H1 (cell line): ENCODE measurements around the gene RAB14. TPM values are rescaled to one million over a fixed set of nuclear protein-coding genes. Genes with fewer than 3 reads are reported as not detected.

Source experiments
- CTCF ChIA-PET: fragments of 300-600 bp; sonication (Branson Sonifier 250); formaldehyde crosslinking; loops from one replicate; lab custom pipeline; 2021; ENCODE audit not compliant: partially characterized antibody; lab: Charles Lee
- POLR2A ChIA-PET: fragments of 300-600 bp; sonication (Branson Sonifier 250); formaldehyde crosslinking; loops from one replicate; lab custom pipeline; 2021; ENCODE audit warnings: inconsistent platforms; ENCODE audit not compliant: partially characterized antibody; lab: Charles Lee
- DNase-seq, 2 experiments: peaks; one replicate each; pipeline versions ENCODE4 v3.0.0 to v3.0.0-alpha.2; 2010 to 2022; ENCODE audit warnings: low spot score in 2 of 2, low read depth in 1 of 2, mixed read lengths in 1 of 2
- FAIRE-seq: peaks from 2 replicates; lab custom pipeline; 2011; peaks lifted over from hg19 to GRCh38; lab: Jason Lieb, UNC
- H2AFZ ChIP-seq: 2 replicates; pipeline ENCODE4 v1.8.1; 2012; ENCODE audit warnings: low read length, inconsistent platforms
- H2AK5ac ChIP-seq: 2 replicates; pipeline ENCODE4 v1.6.1; 2013; ENCODE audit warnings: low read depth, low read length
- H2BK120ac ChIP-seq: replicated peaks from 2 replicates; pipeline ENCODE3; 2013; ENCODE audit warnings: low read depth, low read length, inconsistent platforms
- H2BK12ac ChIP-seq: 2 replicates; pipeline ENCODE4 v1.6.1; 2013; ENCODE audit warnings: low read depth, low read length
- H2BK15ac ChIP-seq: 2 replicates; pipeline ENCODE4 v1.6.1; 2013; ENCODE audit warnings: low read length
- H2BK20ac ChIP-seq: 2 replicates; pipeline ENCODE4 v1.6.1; 2013; ENCODE audit warnings: low read length
- H2BK5ac ChIP-seq: 2 replicates; pipeline ENCODE4 v1.6.1; 2013; ENCODE audit warnings: low read depth, low read length
- H3K14ac ChIP-seq: 2 replicates; pipeline ENCODE4 v1.6.1; 2013; ENCODE audit warnings: inconsistent platforms; ENCODE audit not compliant: insufficient read length
- H3K18ac ChIP-seq: 2 replicates; pipeline ENCODE4 v1.6.1; 2013; ENCODE audit warnings: low read length; ENCODE audit errors: extremely low read depth
- H3K23ac ChIP-seq: 2 replicates; pipeline ENCODE4 v1.6.1; 2013; ENCODE audit warnings: inconsistent platforms; ENCODE audit not compliant: insufficient read length
- H3K23me2 ChIP-seq: 2 replicates; pipeline ENCODE4 v1.6.1; 2013; ENCODE audit warnings: low read depth, low read length
- H3K27ac ChIP-seq: 2 replicates; pipeline ENCODE4 v1.6.1; 2011; ENCODE audit warnings: low read depth, low read length, inconsistent platforms
- H3K27me3 ChIP-seq, 4 experiments: replicated peaks in 1 of 4; 1 replicate in 1 of 4; 2 replicates in 3 of 4; pipeline versions ENCODE4 v1.6.1 to v1.8.1; 2011 to 2013; ENCODE audit warnings: low read length in 3 of 4, mild to moderate bottlenecking in 3 of 4, inconsistent platforms in 2 of 4, mixed read lengths in 2 of 4, moderate library complexity in 1 of 4; ENCODE audit not compliant: control insufficient read depth in 3 of 4, insufficient read depth in 3 of 4; ENCODE audit errors: extremely low read depth in 1 of 4
- H3K36me3 ChIP-seq, 4 experiments: 2 replicates each; pipeline versions ENCODE4 v1.6.1 to v1.8.1; 2011 to 2013; ENCODE audit warnings: mild to moderate bottlenecking in 4 of 4, low read length in 3 of 4, moderate library complexity in 2 of 4, control low read depth in 1 of 4, inconsistent platforms in 1 of 4; ENCODE audit not compliant: insufficient read depth in 4 of 4, control insufficient read depth in 2 of 4
- H3K4ac ChIP-seq: replicated peaks from 2 replicates; pipeline ENCODE3; 2013; ENCODE audit warnings: low read length, low read depth, mixed read lengths, inconsistent platforms; ENCODE audit not compliant: insufficient read length
- H3K4me1 ChIP-seq, 4 experiments: replicated peaks in 1 of 4; 1 replicate in 1 of 4; 2 replicates in 3 of 4; pipeline versions ENCODE4 v1.6.1 to v1.8.1; 2011 to 2013; ENCODE audit warnings: low read length in 3 of 4, inconsistent platforms in 2 of 4, mixed read lengths in 1 of 4; ENCODE audit not compliant: insufficient read depth in 4 of 4, control insufficient read depth in 3 of 4
- H3K4me2 ChIP-seq, 2 experiments: 2 replicates each; pipeline versions ENCODE4 v1.6.1 to v1.8.1; 2011 to 2013; ENCODE audit warnings: low read depth in 2 of 2, low read length in 2 of 2, control low read depth in 1 of 2, inconsistent platforms in 1 of 2, mild to moderate bottlenecking in 1 of 2; ENCODE audit not compliant: insufficient read depth in 1 of 2
- H3K4me3 ChIP-seq, 4 experiments: fragments of 200-600, 300-600 bp in 1 of 4; sonication (generic), shearing (Covaris generic), sonication (Bioruptor Twin) in 1 of 4; 2 replicates each; pipeline versions ENCODE4 v1.5.1 to v1.8.1; 2011 to 2016; ENCODE audit warnings: low read length in 4 of 4, low read depth in 3 of 4, control low read depth in 2 of 4, inconsistent platforms in 2 of 4, mild to moderate bottlenecking in 2 of 4, mixed read lengths in 1 of 4, moderate library complexity in 1 of 4; ENCODE audit not compliant: insufficient read depth in 2 of 4; ENCODE audit errors: extremely low read depth in 1 of 4
- H3K56ac ChIP-seq: replicated peaks from 2 replicates; pipeline ENCODE3; 2013; ENCODE audit warnings: low read depth, mild to moderate bottlenecking, mixed read lengths, low read length, inconsistent platforms; ENCODE audit not compliant: insufficient read length
- H3K79me1 ChIP-seq: 2 replicates; pipeline ENCODE4 v1.6.1; 2013; ENCODE audit warnings: low read depth, low read length, control low read depth
- H3K79me2 ChIP-seq, 2 experiments: 2 replicates each; pipeline versions ENCODE4 v1.6.1 to v1.8.1; 2012 to 2013; ENCODE audit warnings: low read length in 2 of 2, mild to moderate bottlenecking in 2 of 2, inconsistent platforms in 1 of 2; ENCODE audit not compliant: insufficient read depth in 2 of 2, control insufficient read depth in 1 of 2
- H3K9ac ChIP-seq, 4 experiments: replicated peaks in 1 of 4; 1 replicate in 1 of 4; 2 replicates in 3 of 4; pipeline versions ENCODE4 v1.6.1 to v1.8.1; 2011 to 2013; ENCODE audit warnings: low read depth in 3 of 4, low read length in 3 of 4, control low read depth in 2 of 4, mild to moderate bottlenecking in 2 of 4, moderate library complexity in 2 of 4, inconsistent platforms in 1 of 4; ENCODE audit errors: extremely low read depth in 1 of 4
- H3K9me3 ChIP-seq, 2 experiments: 2 replicates each; pipeline versions ENCODE4 v1.6.1 to v1.8.1; 2012 to 2013; ENCODE audit warnings: mild to moderate bottlenecking in 2 of 2, moderate library complexity in 2 of 2, control low read depth in 1 of 2, inconsistent platforms in 1 of 2, low read depth in 1 of 2, low read length in 1 of 2, mixed read lengths in 1 of 2; ENCODE audit not compliant: insufficient read depth in 2 of 2
- H4K20me1 ChIP-seq, 2 experiments: replicated peaks in 1 of 2; 2 replicates each; pipeline versions ENCODE3 to v1.8.1; 2011 to 2013; ENCODE audit warnings: inconsistent platforms in 2 of 2, low read length in 2 of 2, mild to moderate bottlenecking in 1 of 2; ENCODE audit not compliant: insufficient read depth in 2 of 2, control insufficient read depth in 1 of 2
- H4K5ac ChIP-seq: 2 replicates; pipeline ENCODE4 v1.6.1; 2013; ENCODE audit warnings: low read length, low read depth, mixed read lengths, inconsistent platforms; ENCODE audit not compliant: insufficient read length
- H4K8ac ChIP-seq: 2 replicates; pipeline ENCODE4 v1.8.0; 2013; ENCODE audit warnings: mild to moderate bottlenecking, moderate library complexity, low read length, inconsistent platforms; ENCODE audit not compliant: insufficient read depth; ENCODE audit errors: extremely low read depth
- H4K91ac ChIP-seq: replicated peaks from 2 replicates; pipeline ENCODE3; 2013; ENCODE audit warnings: low read length, mixed read lengths, inconsistent platforms; ENCODE audit not compliant: insufficient read length
- ASH2L ChIP-seq: fragments of 200-600, 300-600 bp; sonication (generic); IDR thresholded peaks from one replicate; pipeline ENCODE4 v1.7.1; 2017; ENCODE audit warnings: low read length
- BCL11A ChIP-seq, 2 experiments: IDR thresholded peaks; one replicate each; pipeline ENCODE4 v1.6.1; 2011; ENCODE audit warnings: low read depth in 2 of 2, low read length in 2 of 2, mild to moderate bottlenecking in 2 of 2
- CEBPB ChIP-seq: IDR thresholded peaks from 2 replicates; pipeline ENCODE4 v1.6.1; 2012; ENCODE audit warnings: low read depth, low read length
- CHD2 ChIP-seq: IDR thresholded peaks from 2 replicates; pipeline ENCODE4 v1.6.1; 2012; ENCODE audit warnings: low read length, improper control_type of control experiment
- CTBP2 ChIP-seq: IDR thresholded peaks from 2 replicates; pipeline ENCODE4 v1.7.0; 2011; ENCODE audit warnings: borderline replicate concordance, mild to moderate bottlenecking, moderate library complexity, mixed read lengths, low read length; ENCODE audit not compliant: insufficient read depth, insufficient read length
- E2F6 ChIP-seq: IDR thresholded peaks from 2 replicates; pipeline ENCODE4 v1.6.1; 2012; ENCODE audit warnings: inconsistent platforms
- MAFK ChIP-seq: IDR thresholded peaks from 2 replicates; pipeline ENCODE4 v1.6.1; 2012; ENCODE audit warnings: low read depth, mild to moderate bottlenecking, improper control_type of control experiment, low read length
- MAX ChIP-seq: IDR thresholded peaks from 2 replicates; pipeline ENCODE4 v1.6.1; 2012; ENCODE audit warnings: inconsistent platforms
- POU5F1 ChIP-seq: IDR thresholded peaks from 2 replicates; pipeline ENCODE4 v1.6.1; 2011; ENCODE audit warnings: low read depth, mild to moderate bottlenecking, low read length, moderate library complexity
- SIN3A ChIP-seq, 2 experiments: IDR thresholded peaks in 1 of 2; conservative IDR thresholded peaks in 1 of 2; 2 replicates each; pipeline ENCODE4 v1.6.1; 2011 to 2012; ENCODE audit warnings: low read length in 2 of 2, improper control_type of control experiment in 1 of 2, low read depth in 1 of 2, mild to moderate bottlenecking in 1 of 2
- SIRT6 ChIP-seq: IDR thresholded peaks from one replicate; pipeline ENCODE4 v1.7.1; 2012; ENCODE audit warnings: low read length, inconsistent platforms
- SP2 ChIP-seq: IDR thresholded peaks from 2 replicates; pipeline ENCODE4 v1.6.1; 2012; ENCODE audit warnings: mild to moderate bottlenecking, low read length, inconsistent platforms
- TBP ChIP-seq: IDR thresholded peaks from 2 replicates; pipeline ENCODE4 v1.6.1; 2011; ENCODE audit warnings: low read depth, low read length, improper control_type of control experiment
- YY1 ChIP-seq: IDR thresholded peaks from 2 replicates; pipeline ENCODE4 v1.6.1; 2011; ENCODE audit warnings: low read depth, mild to moderate bottlenecking, low read length
- WGBS, 2 experiments: shearing (Covaris generic) in 1 of 2; methylation state at CpG; one replicate each; pipeline versions ENCODE4 v1.1.6 to v1.1.7; 2013 to 2015; ENCODE audit warnings: low lambda C conversion rate in 2 of 2, mixed read lengths in 2 of 2, inconsistent platforms in 1 of 2, low coverage in 1 of 2, missing lambda C conversion rate in 1 of 2; ENCODE audit not compliant: insufficient replicate concordance in 2 of 2, insufficient coverage in 1 of 2, insufficient read length in 1 of 2; ENCODE audit errors: extremely low coverage in 1 of 2, missing lambda C conversion rate in 1 of 2; 5-methylcytosine and 5-hydroxymethylcytosine counted together
- polyA plus RNA-seq, 7 experiments: library from polyadenylated mRNA; depleted of rRNA in 3 of 7; stranded (reverse) in 5 of 7; unstranded in 2 of 7; fragments of >200 nt in 5 of 7; fragments of 200-250 nt in 2 of 7; gene quantifications; 1 replicate in 5 of 7; 2 replicates in 1 of 7; 4 replicates in 1 of 7; pipeline versions ENCODE4 v1.2.1 to v1.2.3, GENCODE V29; 2011 to 2013; ENCODE audit warnings: missing spikeins in 2 of 7, mixed read lengths in 2 of 7
- total RNA-seq: library from RNA; stranded (reverse); fragmentation: NEBNext Ultra II Directional; extraction: Animal tissue kit (Norgen Biotek cat#: 25700); gene quantifications from 2 replicates; pipeline ENCODE4 v1.2.1, GENCODE V29; 2021

RAB14 gene
- total and polyA plus RNA-seq, 2 of the 8 experiments (the other 6 are each of a cell fraction or from before 2014, with no cell fraction given) = 9.1 to 44.8 TPM

GRCh38 chr9:121219530-121219929 lies 17.9 kb upstream of the RAB14 start:
- ChIA-PET POLR2A (no interaction called here), CTCF (interaction anchor here (0.9 to 1.1 kb wide), 2 partner anchors 59 to 180 kb away, joined by 3 to 4 read pairs; no protein-coding TSS in a partner anchor)
- Histone ChIP-seq H3K4ac (no peak overlapping the region), H2BK5ac (no peak overlapping the region), H3K56ac (no peak overlapping the region), H4K5ac (no peak overlapping the region), H3K23ac (no peak overlapping the region), H3K4me1 (peaks cover 12 to 24% (median 19%) of the 10 kb centered on the region in 4 experiments), H4K8ac (no peak overlapping the region), H3K27me3 (no peaks in the 10 kb centered on the region; a peak in 2 of 7 replicates), H3K36me3 (no peaks in the 10 kb centered on the region), H3K27ac (no peak overlapping the region), H2AK5ac (no peak overlapping the region; the same call in 1 of the 2 replicates), H3K79me1 (no peaks in the 10 kb centered on the region), H4K20me1 (no peaks in the 10 kb centered on the region), H2AFZ (no peak overlapping the region), H3K4me3 (no peak overlapping the region), H3K4me2 (no peak overlapping the region; a peak in 1 of 4 replicates), H2BK120ac (peak overlapping the region; percentile 39), H3K79me2 (no peaks in the 10 kb centered on the region), H3K14ac (no peak overlapping the region), H2BK20ac (peak overlapping the region; percentile 93; the same call in 1 of the 2 replicates), H4K91ac (peak overlapping the region; percentile 25), H3K18ac (no peak overlapping the region), H2BK12ac (peak overlapping the region; percentile 39; the same call in 1 of the 2 replicates), H3K9ac (no peak overlapping the region; a peak in 1 of 7 replicates), H2BK15ac (no peak overlapping the region), H3K23me2 (no peaks in the 10 kb centered on the region), H3K9me3 (no peaks in the 10 kb centered on the region)
- DNase-seq (no peak), FAIRE-seq (no peak)
- 88% methylated on average over 2 of the region's 3 CpGs; no CpG with 5 or more reads in 1 of the 2 experiments for WGBS, 2 experiments
- TF ChIP-seq SP2 = no peak
- no peak for TF ChIP-seq BCL11A (IDR thresholded peaks at IDR 0.05; ENCODE audit: low read depth in 2 of 2, low read length in 2 of 2)
- TF ChIP-seq CEBPB = no peak
- no peak for TF ChIP-seq ASH2L
- TF ChIP-seq SIN3A (conservative IDR thresholded peaks at IDR 0.05 in 1 of 2, IDR thresholded peaks at IDR 0.05 in 1 of 2; ENCODE audit: low read depth in 1 of 2, low read length in 2 of 2) = no peak
- TF ChIP-seq YY1 = no peak
- no peak for TF ChIP-seq TBP
- no peak for TF ChIP-seq MAFK
- TF ChIP-seq E2F6 = no peak
- no peak for TF ChIP-seq SIRT6
- TF ChIP-seq MAX = no peak
- no peak for TF ChIP-seq CTBP2
- TF ChIP-seq POU5F1 = no peak
- TF ChIP-seq CHD2 = no peak
